HG02884 (cell line): ENCODE results near the gene ALK.

ENCODE experiments used
- ATAC-seq: cut with Tn5 transposase; IDR thresholded peaks from one replicate; pipeline ENCODE4 v1.9.1; 2021; ENCODE audit warnings: mild to moderate bottlenecking, moderate library complexity; ENCODE audit not compliant: unreplicated experiment

The ALK gene

DNA sequence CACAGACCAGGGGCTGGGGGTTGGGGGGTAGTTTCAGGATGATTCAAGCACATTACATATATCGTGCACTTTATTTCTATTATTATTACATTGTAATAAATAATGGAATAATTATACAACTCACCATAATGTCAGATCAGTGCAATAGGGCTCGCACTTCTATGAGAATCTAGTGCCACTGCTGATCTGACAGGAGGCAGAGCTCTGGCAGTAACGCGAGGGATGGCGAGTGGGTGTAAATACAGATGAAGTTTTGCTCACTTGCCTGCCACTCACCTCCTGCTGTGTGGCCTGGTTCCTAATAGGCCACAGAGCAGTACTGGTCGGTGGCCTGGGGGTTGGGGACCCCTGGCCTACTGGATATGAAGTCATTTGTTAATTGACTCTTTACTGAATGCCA is 615.6 kb downstream of the ALK start:
- ATAC-seq: no peak

DNA sequence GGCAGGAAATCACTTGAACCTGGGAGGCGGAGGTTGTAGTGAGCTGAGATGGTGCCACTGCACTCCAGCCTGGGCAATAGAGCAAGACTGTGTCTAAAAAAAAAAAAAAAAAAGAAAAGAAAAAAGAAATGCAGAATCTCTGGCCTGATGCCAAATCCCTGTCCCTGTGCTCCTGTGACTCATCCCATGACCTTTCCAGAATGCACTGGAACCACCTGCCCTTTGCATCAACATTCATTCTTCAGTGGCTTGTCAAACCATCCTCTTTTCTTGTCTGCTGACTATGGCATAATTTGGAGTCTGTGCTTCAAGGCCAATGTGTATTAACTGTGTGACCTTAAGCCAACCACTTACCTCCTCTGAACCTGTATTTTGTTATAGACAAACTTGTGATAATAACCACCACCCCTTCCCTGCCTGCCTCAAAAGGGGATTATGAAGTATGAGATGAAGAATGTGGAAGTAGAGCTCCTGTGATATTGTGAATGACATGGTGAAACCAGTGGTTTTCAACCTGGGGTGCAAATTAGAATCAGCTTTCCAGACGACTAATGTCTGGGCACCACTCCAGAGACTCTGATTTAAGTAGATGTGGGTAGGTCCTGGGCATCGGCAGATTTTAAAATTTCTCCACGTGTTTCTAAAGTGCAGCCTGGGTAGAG is 616.9 kb downstream of the ALK start:
- ATAC-seq: no peak

DNA sequence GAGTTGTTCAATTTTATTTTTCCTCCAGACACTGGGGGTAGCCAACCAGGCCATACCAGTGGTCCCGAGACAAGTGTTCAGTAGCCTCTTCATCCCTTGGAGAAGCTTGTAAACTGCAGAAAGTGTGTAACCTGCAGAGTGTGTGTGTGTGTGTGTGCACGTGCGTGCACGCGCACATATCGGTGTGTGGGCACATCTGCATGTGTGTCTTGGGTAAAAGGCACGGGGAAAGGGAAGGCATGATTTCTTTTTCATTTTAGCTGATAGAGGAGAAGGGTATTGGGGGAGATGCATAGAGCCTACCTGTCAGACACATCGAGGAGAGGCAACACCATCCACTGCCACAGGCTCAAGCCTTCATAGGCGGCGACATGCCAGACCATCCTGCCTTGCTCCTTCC is 624.8 kb downstream of the ALK start:
- ATAC-seq: no peak

DNA sequence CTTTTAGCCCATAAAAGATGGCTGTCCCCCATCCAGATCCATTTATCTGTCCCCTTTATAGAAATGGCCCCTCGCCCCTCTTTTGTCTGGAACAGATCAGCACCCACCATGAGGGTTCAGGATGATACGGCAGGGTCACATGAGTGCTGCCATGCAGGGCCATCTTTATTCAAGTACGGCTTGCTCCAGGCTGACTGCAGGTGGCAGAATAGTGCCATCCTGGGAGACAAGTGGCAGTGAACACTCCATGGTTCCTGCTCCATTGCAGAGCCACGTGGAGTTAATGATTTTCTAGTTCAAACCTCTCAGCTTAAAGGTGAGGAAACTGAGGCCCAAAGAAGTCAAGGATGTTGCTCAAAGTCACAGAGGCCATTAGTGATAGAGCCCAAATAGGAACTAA is 625.5 kb downstream of the ALK start:
- no peak for ATAC-seq

DNA sequence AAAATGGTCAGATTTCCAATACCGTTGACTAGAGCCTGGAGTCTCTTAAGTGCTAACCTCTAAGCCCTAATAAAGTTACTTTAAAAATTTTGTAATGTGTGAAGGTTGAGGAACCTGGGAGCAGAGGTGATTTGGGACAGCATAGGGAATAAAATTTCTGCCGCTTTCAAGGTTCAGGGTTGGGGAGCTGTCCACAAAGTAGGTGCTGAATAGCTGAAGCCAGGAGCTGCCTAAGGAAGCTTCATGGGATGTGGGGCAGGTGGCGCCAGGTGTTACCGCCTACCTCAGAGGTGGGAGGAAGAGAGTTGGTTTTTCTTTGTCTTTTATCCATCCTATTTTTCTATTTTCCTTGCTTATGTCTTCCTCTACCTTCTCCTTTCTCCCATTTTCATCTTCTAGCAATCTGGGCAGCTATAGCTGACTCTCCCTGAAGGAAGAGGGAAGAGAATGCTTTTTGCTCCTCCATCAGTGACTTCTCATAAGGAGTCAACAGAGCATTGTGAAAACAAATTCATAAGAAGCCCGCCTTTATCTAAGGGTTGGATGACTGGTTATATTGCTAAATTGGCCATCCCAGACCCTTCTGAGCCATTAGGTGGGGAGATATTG is 627.5 kb downstream of the ALK start:
- ATAC-seq: no peak

DNA sequence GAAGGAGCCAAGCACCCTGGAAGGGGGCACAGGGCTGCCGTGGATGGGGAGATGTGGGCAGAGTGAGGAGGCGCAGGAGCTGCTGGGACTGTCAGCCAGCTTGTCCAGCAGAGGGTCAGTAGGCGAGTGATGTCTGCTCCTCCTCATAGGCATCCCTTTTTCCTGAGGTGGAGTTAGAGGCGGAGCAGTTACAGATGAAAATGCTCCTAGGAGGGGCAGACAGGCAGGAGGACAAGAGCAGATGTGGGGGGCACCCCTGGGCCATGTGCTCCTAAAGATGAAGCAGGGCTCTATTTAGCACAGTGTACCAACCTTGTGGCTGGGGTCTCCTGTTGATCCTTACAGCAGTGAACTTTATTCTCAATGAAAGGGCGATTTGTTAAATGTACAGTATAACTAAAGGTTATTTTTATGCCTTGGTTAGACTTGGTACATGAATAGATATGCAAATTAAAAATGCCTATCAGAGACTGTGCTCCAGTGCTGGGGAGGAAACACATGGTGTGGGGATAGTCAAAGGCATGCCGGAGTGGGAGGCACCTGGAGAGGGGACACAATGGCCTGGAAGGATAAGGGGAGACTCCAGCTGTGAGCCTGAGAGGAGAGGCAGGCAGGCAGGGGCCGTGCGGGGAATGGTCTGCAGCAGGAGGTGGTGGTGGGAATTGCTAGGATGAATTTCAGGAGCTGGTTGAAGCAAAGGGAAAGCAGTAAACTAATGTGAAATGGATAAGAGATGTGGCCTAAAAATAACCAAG is 630.9 kb downstream of the ALK start:
- no peak for ATAC-seq

DNA sequence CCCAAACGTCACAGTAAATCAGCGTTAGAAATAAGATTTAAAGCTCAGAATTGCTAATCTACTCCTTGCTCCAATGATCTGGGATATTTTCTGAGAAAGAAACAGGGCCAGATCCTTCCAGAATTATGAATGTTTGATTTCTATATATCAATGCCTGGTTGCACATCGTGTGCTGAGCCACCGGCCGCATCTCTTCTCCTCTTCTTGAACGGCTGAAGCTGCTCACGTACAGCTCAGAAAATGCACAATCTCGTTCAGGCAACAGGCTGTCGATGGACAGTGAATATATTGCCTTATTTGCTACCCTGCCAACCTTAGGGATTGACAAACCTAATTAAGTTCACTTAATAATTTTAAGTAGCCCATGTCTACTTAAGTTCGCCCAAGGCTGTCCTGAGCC is 636.7 kb downstream of the ALK start:
- ATAC-seq: no peak

DNA sequence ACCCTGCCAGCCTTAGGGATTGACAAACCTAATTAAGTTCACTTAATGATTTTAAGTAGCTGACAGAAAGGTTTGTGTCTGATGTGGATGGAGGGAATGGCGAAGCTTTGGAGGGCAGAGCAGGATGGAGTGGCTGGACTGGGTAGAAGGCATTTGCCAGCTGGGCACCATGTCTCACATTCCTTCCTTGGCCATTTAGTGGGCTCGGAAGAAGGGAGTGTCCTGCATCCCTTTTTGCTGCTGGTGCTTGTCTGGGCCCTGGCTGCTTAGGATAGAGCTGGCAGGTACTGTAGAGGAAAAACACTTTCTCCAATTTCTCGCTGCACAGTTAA is 639.5 kb downstream of the ALK start:
- ATAC-seq: no peak

DNA sequence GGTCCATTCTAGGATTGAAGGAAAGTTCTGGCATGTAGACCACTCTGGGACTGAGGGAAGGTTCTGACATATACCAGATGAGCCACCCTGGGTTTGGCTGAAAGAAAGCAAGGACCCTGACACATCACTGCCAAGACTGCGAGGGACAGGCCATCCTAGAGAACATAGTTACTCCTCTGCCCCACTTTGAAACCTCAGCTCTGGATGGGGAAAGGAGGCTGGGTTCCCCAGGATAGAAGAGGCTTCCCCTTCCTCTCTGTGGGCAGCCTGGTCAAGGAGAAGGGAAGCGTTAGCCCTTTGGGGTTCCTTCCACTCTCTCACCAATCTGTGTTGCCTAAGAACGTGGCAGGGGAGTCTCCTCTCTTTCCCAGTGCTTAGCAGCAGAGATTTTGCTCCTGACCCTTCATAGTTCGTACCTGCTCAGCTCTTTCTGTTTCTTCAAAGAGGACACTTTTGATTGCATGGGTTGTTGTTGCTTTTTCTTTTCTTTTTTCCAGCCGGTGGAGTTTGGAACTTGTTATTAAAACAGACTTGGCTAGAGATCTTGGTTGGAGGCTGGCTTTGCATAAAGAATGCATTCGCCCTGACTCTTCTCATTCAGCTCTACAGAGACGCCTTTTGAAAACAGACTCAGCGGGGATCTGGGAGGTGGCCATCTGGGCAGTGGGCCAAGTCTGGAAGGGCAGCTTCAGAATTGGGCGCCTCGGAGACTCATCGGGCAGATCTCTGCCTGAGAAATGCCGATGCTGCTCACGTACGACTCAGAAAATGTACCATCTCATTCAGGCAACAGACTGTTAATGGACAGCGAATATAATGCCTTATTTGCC is 640.1 kb downstream of the ALK start:
- no peak for ATAC-seq

DNA sequence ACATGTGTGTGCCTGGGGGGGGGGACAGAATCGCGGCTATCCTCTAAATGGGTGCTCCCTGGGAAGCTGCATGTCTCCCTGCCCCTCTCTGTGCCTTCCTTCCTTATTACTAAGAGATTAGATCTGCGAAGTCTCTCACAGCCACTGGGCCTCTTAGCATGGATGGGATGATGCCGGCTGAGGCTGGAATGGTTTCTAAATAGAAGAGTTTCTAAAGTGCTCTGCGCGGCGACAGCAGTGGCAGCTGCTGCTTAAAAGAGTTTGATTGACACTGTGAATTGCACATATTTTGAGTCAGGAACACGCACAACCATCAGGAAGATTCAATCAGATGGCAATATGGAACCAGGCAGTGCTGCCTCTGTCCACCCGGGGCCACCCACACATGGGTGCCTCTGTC is 642.4 kb downstream of the ALK start:
- ATAC-seq: no peak

DNA sequence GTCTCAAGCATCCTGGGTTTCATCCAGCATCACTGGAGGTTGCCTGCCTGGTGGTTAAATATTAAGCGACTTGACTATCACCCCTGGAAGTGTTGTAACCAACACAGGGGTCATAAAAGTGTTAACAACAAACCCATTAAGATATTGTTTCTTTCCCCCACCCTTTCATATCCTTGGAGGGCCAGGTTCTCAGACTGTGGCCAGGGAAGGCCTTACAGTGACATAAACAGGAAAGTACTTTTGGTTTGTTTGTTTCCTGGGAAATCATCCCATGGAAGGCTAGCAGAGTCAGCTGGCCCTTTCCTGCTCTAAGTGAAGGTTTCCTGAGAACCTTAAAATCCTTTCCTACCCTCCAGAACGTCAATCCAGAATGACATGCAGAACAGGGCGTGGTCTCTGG is 645.2 kb downstream of the ALK start:
- ATAC-seq: no peak

DNA sequence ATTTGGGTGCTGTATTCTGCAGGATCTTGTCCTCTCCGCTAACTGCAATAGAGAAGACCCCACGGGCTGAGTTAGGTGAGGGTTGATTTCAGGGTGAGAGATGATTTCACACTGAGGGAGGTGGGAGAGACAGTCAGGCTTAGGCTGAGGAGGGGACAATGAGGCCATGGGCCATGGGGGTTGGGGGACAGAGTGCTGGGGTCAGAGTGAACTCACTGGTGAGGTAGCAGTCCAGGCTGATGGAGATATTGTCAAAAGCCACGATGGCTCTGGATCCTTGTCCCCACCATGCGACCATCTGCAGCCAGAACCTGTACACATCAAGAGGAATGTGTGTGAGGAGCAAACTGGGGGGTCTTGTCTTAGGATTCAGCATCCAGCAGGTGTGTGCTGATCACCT is 646.2 kb downstream of the ALK start:
- no peak for ATAC-seq

DNA sequence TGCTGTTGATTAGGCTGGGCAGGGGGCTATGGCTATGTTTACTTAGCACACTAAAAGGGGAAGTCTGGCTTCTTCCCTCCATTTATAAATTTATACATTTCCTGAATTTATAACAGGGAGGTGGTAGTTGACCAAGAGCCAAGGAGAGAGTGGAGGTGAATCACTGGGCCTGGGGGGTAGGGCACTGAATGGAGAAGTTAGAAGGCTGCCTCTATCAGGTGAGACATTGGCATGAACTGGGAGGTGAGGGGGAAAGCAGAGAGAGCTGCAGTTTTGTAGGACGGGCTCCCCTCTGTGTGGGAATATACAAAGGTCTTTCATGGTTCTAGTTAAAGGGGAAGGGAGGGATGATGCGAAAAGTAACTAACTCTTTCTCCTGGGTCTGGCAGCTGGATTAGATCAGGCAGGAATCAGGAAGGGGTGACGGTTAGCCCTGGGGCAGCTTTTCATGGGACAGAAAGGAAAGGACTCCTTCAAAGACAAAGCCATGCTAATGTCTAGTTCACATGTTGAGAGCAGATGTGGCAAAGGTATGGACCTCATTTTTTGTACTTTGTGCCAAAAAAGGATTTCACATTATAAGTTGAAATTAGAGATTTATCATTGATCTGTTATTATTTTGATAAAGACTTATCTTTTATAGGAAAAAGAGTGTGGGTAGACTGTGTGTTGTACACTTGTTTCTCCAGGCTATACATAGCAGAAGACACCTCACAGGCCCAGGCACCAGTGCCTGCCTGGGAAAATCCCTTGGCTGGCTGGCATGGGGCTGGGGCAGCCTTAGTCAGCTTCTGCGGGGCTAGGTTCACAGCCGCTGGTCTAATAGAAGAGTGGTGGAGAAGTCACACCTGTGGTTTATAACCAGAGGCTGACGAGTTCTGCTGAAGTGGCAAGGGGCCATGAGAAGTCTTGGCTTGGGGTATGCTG is 647.4 kb downstream of the ALK start:
- no peak for ATAC-seq

DNA sequence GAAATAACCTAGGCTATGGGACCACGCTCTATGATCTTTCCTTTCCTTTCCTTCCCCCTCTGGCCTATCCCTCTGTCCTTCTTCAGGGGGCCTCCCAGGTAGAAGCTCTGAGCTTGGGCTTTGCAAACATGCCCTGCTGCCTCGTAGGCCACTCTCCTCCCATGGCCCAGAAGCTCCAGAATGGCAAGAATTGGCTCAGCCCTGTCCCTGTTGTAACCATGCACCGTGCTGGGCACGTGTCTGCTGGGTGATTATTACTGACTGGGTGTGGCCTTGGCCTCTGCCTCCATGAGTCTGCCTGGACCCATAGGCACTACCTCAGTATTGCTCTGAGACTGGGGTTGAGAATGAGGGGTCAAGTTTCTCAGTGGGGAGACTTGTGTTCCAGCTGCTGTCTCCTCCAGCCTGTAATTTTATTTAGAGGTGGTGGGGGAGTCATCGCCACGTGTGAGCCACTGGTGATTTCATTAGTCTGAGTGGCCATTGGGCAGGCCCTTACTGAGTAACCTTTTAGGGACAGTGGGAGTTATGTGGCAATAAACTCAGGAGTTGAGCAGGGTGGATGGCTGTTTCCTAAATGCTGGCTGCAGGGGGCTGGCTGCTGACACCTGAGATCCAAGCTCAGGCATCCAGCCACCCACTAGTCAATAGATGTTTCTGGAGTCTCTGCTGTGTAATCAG is 648.2 kb downstream of the ALK start:
- ATAC-seq: no peak

DNA sequence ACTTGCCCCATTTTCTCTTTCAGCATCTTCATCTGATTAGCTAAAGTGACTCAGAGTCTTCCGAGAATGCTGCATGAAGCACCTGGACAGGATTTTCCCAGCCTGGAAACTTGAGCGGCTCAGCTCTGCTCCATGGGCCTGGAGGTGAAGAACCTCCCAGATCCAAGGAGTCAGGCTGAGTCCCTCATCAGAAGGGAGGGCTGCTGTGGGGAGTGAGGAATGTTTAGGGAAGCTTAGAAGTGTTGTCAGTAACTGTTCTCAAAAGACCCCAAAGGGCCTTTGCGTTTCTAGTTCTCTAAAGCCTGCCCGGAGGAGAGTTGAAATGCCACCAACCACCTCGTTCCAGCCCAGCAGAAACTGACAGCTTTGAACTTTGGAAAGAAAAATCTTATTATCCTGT is 649.1 kb downstream of the ALK start:
- no peak for ATAC-seq

DNA sequence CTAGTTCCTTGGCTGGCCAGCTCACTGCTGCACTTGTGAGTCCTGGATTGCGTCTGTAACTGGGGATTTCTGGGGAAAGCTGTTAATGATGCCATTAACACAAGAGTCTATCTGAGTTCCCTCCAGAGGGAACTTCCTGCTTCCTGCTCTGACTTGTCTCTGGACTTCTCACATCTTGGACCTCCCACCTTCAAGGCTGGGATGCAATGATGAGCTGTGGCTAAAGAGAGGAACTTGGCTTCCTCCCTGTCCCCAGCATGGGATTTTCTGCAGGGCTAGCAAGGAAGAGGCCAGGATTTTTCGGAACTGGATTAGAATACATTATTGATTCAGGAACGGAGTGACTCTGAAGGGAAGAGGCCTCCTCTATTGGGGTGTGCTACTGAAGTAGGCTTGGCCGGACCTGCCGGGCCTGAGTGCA is 650.7 kb downstream of the ALK start:
- no peak for ATAC-seq

DNA sequence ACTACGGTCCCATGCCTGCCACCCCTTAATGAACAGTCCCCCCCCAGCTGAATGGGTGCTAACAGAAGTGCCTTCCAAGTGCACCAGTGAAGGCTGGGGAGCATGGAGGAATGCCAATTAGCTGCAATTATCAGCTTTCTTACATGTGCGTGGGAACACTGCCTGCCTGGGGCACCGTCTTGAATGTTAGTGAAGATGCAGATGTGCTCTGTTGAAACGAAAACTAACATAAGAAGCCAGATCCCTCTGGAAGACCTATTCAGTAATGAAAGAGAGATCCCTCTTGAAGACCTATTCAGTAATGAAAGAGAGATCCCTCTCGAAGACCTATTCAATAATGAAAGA is 651.6 kb downstream of the ALK start:
- no peak for ATAC-seq

DNA sequence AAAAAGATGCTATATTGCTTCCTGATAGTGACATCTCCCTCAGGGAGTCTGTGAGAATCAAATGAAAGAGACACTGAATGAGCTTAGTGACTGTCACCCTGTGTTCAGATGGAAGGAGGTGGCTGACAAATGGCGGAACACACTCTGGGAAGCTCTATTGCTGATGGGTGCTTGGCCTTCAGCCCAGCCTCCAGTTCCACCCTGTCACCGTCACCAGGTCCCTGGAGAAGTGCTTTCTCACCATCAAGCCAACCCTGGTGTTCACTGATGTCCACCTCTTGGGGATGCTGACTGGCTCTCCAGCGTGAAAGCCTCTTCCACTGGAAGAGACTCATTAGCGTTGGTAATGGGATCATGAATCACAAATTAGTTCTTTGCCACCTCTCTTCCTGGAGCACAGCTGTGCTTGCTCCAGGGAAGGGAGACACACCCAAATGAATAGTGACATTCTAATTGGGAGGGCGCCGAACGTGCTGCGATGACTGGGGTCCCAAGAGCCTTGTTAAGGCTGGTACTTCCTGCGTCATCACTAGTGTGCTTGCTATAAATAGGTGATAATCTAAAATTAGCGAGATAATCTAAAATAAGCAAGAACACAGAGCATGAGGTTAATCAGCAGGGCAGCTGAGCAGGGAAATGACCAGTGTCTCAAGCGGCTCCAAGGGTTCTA is 652.2 kb downstream of the ALK start:
- ATAC-seq: no peak

DNA sequence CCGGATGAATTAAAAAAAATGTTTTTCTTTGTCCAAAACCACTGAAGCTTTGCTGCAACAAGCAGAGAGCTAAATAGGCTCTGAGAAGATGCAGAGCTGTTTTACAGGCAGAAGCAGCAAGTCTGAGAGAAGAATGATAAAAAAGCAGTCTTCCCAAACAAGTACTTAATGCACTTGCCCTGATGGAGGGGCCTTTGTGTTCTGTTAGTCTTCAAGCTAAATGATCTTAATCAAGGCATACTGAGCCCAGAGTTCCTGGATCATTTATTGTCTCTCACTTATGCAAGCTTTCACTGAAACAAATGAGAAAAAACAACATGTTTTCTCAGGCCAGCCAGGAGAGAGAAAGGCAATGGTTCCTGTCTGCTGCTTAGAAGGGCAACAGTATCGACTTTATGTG is 653.7 kb downstream of the ALK start:
- no peak for ATAC-seq

DNA sequence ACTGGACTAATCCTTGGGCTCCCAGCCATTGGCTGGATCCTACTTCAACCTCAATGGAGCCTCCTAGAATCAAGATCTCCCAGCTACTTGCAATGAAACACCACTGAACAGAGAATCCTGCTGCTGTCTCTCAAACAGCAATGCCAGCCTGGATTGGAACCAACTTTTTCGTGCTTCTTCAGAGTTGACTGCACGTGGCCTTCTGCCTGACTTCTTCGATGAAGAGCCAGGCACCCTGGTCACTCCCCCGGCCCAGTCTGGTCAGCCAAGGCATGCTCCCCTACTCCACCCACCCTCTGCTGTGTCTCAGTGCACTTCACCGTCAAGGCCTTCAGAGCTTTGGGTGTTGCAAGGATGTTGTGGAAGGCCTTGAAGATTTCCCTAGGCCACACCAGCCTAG is 657.5 kb downstream of the ALK start:
- no peak for ATAC-seq
